NCI-H187 (cell line): ENCODE data around the gene PLXNA4.

Experiments
- DNase-seq, 2 experiments: peaks; one replicate each; lab custom pipeline; 2025; lab: John Stamatoyannopoulos, UW

Gene PLXNA4

DNA sequence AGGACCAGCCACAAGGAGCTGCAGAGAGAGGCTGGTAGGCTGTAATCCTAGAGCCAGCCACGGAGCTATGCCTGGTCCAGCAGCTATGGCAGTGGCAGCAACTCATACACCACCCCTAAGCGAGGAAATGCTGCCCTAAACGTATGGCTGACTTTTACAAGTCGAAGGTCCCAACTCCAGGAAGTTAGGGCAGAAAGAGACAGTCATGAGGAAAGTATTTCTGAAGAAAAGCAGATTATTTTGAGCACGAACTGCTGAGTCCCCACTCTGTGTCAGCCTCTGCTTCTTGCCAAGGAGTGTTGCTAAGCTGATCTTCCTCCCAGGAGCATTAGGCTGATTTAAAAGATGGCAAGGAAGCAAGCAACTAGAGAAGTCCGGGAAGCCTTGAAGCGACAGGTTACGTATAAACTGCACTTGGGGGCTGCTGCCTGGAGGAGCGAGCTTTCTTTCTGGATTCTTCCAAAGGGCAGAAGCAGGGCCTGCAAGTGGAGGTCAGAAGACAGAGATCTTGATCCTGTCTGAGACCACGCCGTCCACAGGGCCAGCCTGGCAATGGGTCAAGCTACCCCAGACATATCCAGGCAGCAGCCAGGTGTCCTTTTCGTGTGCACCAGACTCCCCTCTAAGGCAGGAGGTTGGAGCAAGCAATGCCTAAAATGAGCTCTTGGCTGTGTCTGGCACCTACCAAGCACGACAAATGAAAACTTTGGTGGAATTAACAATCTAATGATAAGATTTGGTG lies 39.4 kb downstream of the PLXNA4 start:
- DNase-seq: no peak

DNA sequence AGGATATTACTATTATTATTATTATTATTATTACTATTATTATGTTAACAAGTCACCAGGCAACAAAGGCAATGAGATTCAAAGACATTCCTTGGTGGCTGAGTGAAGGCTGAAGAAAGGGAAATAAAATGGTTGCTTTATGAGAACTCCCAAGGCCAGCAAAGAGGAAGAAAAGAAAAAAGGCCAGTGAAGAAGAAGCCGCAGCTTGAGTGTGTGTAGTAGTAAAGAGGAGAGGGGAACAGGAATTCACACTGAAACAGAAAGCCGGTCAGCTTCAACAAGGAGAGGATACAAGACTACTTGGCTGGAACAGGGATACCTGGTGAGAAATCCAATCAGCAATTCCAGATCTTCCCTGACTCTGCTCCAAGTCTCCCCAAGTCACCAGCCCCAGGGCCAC lies 42.4 kb downstream of the PLXNA4 start:
- DNase-seq: no peak

DNA sequence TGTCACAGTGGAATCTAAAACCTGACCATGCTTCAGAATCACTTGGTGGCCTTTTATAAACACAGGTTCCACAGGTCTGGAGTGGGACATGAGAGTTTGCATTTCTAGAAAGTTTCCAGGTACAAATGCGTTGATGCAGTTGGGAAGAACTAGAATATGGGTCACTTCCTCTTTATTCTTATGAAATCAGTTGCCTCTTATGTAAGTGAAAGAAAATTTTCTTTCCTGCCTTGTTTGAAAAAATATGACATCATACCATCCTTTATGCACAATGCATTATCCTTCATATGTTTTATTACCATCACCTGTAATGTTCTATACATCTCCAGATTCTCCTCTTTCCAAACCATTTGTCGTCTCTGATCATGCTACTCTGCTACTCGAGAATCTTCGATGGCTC lies 44.0 kb downstream of the PLXNA4 start:
- no peak for DNase-seq

DNA sequence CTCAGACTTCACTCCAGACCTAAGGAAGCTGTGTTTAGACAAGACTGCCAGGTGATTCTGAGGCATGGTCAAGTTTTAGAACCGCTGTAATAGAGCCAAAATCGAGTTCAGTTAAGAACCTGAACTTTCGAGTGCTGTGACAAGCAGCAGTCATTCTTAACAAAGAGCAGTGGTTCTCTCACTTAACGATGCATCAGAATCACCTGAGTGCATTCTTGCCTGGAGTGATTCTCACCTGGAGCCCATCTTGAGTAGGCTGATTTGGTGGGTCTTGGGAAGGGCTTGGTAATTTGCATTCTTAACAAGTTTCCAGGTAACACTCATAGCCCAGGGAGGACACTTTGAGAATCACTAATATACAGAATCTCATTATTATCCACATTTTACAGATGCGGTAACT lies 44.7 kb downstream of the PLXNA4 start:
- no peak for DNase-seq

DNA sequence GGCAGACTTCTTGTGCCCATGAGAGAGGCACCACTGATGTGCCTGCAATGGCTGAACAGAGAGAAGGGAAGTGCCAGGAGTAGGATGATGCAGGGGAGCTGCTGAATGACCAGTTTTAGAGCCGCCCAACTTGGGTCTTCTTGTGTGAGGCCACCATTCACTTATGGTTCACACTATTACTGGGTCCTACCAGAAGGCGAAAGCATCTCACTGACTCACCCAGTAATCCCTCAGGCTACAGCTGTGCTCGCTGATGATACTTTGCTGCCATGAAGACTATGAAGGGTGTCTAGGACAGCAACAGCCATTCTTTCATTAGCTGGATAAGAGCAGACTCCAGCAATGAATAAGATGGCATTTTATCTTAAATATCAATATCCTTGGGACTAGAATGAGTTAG lies 47.6 kb downstream of the PLXNA4 start:
- no peak for DNase-seq

DNA sequence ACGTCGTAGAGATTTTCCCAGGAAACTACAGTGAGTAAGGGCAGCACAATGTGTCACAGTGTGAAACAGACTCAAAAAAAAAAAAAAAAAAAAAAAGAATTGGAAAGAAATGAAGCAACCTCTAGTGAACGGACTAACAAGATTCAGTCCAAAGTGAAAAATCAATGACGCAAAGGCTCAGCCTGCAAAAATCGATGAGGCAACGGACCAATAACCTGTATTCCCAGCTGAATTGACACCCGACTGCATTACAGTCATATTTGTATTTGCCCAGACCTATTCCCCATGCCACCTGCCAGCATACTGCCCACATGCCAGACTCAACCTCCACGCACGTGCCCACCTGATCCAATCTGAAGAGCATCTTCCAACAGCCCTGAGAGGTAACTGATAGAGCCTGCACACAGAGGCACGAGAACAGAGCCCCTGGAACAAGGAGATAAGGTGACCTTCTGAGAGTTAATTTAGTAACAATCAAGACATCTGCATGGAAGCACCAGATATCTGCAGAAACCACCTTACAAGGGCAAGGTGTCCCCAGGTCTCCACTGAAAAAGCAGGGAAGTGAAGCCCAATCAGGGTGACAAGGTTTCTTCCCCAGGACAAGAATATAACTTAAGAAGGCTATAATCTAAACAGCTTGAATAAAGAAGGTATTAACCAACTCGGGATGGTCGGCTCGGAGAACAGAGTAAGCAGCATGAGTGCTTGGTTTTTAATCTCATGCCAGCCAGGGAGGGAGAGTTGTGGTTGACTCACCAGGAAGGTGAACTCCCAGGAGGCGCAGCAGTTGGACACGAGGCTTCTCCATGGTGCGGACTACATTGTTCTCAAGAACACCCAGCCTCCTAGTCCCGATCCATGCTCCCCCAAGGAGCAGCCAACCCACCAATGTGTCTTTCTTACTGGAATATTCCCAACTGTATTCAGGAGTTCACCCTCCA lies 48.5 kb downstream of the PLXNA4 start:
- no peak for DNase-seq

DNA sequence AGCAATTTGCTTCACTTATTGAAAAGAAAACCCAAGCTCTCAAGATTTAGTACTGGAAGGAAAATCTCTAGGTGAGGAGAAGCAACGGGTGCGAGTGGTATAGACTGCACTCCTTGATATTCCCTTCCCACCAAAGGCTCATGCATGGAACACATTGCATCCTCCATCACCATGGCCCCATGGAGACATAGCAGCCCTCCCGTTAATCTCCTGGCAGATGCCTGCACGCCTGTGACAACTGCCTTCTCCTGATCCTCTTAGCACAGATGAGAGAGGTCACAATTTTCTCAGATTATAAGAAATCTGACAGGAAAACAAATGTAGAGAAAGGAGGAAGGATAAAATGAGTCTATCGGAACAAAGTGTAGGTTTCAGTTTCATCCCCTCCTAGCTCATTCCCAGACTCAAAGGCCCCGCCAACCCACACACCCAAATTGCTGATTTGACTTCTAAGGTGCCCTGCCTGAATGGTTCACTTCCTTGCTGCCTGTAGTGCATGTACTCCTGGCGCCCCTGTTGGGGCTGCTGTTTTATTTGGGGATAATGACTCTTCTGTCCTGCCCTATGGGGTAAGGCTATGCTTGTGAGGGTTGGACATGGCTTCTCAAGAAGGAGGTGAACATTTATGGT lies 50.0 kb downstream of the PLXNA4 start:
- no peak for DNase-seq

DNA sequence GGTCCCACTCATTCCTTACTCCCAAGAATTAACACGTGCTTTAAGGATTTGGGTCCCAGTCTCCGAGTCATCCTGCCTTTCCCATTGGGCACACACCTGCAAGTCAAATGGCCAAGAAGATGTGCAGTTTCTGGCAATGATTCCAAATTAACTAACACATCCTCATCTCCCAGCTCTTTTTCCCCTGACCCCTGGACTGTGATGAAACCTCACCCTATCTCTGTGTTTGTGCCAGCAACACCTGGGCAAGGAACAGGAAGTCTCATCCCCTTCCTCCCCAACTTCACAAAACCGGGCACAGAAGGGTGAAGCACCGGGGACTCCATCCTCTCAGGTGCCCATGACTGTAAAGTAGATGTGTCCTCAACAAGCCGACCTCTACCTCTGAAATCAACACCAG lies 54.8 kb downstream of the PLXNA4 start:
- no peak for DNase-seq

DNA sequence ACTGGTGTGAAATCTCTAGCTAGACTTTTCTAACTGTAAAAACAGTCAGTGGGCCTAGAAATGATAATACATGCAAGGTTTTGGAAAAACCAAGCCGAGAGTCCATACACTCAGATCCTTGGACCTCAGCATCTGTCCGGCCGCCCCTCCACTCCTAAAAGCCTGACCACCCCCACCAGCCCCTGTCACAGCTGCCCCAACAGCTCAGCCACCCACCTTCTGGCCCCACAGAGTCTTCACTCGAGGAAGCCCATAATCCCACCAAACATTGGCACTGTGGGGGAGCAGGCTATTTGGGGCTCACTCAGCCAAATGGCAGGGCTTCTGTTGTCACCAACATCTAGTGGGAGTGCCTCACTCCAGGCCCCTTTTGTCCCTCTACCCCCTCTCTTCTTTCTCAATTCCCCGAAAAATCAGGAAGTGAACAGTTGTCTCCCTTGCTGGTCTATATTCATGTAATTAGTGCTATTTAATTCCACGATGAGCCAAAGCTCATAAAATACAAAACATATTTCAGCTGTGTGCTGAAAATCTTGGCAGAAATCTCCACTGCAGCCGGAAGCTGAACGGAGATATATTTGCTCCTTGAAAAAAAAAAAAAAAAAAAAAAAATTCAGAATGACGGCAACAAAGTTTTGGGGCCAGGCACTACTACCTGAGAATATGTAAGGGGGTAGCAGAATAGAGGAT lies 55.5 kb downstream of the PLXNA4 start:
- DNase-seq: no peak

DNA sequence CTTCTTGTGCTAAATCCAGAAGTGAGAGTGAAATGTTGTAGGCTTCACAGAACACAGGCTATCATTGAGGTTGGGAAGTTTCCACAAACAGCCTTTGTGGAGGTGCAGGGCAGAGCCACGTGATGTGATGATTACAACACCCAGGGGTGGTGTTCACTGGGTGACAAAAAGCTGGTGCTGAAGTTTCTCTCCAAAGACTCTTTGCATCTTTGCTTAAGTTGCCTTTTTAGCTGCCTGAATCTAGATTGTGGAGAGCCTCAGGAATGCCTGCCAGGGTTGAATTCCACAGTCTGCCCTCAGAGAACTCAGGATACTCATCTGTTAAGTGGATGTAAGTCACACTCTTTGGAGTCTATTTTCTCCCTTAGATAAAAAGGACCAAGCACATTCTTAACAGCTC lies 56.3 kb downstream of the PLXNA4 start:
- no peak for DNase-seq

DNA sequence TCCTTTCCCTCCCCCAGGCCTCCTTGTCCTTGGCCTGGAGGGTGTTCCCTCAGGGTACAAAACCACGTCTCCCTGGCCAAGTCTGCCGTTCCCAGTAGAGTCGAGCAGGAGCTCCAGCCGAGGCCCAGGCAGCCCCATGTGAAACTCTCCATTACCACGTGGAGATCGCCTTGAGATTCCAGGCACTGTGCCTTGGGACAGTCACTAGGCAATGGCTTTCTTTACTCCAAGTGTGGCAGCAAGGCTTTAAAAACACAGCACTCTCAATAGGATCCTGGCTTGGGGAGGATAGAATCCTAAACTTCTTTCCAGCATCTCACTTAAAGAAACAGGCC lies 57.5 kb downstream of the PLXNA4 start:
- DNase-seq: no peak

DNA sequence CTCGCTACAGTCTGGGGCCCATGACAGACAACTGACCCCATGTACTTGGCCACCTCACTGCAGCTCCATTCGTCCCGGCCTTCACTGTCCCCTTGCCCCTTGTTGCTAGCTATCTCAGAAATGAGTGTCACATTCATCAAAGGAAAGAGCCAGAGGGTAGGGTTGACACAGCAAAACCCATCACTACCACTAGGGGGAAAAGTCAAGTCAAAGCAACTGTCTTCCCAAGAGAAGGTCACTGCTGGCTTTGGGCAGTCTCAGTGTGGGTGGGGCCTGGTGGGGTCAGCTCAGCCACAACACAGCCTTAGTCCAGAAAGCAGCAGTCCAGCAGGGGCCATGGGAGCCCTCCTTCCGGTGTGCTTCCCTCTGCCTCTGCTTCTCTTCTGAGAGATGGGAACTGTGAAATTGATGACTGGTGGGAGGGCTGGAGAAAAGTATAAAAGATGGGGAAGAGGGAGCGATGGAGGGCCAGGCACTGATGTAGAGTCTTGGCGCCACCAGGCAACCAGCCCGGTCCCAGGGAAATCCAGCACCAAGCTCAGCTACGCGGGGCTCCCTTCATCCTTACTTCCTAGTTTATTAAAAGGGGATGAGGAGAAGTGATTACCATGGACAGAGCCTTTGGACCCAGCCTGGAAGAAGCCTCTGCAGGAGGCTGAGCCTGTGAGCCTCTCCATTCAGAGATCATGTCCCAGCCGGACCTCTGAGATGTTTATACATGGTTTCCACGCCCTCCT lies 58.0 kb downstream of the PLXNA4 start:
- DNase-seq: no peak

DNA sequence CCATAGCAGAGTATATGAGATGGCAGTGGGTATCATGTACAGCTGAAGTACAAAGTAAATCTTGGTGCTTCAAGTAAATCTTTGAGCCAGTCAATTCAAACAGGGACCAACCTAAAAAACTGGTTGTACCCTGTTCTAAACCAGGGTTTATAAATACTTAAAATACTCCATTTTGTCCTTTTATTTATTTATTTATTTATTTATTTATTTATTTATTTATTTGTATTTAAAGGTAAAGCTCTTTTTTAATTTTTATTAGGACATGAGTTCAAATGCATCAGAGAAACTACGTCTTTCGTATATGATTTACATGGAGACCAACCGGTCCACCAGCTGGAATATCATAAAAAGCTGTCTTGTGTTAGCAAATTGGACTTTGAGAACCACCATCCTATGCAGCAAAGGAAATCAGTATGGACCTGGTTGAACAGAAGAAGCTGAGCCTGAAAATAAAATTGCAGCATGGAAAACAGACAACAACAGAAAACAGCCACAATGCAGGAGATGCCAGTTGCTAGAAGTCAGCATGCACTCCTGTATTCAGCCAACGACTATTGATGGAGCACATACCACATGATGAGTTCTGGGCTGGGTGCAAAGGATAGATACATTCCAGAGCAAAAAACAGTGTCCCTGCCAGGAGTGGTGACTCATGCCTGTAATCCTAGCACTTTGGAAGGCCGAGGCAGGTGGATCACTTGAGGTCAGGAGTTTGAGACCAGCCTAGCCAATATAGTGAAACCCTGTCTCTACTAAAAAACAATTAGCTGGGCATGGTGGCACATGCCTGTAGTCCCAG lies 60.0 kb downstream of the PLXNA4 start:
- no peak for DNase-seq

DNA sequence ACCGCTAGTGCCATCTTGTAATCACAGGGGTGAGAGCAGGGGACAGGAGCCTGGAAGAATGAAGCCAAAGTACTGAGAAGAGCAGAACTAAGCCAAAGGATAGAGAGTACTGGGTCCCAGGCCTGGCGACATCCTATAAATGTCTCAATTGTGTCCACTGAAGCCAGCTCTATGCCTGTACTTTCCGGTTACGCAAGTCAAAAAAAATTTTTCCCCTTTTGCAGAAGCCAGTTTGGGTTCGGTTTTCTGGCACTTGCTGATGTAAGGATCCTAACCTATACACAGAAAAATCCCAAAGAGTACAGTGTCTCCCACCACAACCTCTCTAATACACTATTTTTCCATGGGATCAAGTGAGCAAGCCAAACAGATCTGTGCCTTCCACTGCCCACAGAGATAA lies 61.1 kb downstream of the PLXNA4 start:
- DNase-seq: no peak

DNA sequence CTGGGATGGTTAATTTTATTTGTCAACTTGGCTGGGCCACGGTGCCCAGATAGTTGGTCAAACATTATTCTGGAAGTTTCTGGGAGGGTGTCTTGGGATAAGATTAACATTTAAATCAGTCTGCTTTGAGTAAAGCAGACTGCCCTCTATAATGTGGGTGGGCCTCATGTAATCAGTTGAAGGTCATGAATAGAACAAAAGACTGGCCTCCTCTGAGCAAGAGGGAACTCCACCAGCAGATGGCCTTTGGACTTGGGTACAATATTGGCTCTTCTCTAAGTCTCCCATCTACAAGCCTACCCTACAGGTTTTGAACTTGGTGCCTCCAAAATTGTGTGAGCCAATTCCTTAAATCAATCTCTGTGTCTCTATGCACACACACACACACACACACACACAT lies 61.8 kb downstream of the PLXNA4 start:
- no peak for DNase-seq

DNA sequence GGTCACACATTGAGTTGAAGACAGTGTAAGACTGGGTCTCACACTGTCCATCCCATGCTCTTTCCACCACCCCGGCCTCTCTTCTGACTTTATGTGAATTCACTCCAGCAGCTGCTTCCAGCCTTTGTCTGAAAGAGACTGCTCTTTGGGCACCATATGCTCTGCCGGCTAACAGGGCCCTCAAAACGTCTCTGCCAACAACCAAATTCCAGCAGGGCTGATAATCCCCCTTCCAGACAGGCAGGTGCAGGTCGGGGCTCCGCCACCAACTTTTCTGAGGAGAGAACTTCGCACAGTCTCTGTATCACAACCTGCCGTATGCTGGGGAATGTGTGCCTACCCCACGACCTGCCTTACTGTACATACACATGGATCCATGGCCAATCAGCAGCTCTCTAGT lies 64.3 kb downstream of the PLXNA4 start:
- no peak for DNase-seq

DNA sequence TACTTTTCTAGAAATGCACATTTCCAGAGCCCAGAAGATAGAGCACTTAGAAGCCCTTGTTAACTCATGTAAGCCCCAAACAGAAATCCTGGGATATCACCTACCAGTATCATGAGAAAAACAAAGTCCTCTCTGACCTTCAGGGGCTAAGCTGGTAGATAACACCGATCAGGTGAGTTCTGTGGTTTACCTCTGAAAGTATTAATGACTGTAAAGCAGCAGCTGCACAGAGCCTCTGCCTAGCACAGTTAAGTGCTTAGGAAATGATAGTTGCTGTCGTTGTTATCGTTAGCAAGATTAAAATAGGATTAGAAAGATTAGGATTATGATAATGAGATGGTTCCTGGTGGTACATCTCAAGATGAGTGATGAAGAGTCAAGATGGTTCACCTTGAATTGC lies 64.9 kb downstream of the PLXNA4 start:
- no peak for DNase-seq

DNA sequence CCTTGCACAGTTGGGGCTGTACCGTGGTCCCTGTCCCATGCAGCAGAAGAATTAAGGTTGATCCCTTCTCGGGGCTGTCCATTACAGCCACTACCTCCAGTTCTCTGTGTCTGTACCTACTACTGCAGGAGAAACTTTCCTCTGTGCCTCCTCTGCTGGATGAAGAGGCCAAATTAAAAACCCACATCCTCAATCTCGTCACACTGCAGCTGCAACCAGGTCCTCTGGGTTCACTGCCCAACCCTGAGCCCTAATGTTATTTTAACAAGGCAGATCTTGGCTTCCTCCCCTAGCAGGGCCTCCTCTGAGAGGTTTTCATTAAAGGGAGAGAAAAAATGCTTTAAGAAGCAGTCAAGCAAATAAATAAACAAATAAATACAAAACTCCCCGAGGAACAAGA lies 66.6 kb downstream of the PLXNA4 start:
- no peak for DNase-seq

DNA sequence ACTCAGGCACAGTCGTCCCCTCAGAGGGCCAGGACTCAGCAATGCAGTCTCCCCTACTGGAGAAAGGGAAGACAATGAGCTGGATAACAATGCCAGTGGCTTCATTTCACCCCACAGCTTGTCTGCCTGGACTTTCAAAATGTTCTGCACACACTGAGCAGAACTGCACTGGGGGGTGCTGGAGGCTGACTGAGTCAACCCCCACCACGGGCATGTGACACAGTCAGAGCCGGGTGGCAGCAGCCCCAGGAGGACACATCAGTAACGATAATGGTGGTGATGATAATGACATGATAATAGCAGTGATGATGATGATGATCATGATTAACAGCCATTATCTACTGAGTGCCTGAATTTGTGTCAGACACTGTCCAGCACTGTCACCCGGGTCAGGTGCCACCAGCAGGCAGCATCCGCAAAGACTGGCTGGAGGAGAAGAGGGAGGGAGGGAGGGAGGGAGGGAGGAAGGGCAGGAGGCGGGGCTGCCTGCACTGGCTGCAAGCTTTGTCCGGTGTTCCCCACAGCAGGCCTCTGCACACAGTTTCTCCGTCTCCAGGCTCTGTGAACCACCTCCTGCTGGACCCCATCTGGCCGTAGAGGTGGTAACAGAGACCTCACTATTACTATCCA lies 67.4 kb downstream of the PLXNA4 start:
- no peak for DNase-seq

DNA sequence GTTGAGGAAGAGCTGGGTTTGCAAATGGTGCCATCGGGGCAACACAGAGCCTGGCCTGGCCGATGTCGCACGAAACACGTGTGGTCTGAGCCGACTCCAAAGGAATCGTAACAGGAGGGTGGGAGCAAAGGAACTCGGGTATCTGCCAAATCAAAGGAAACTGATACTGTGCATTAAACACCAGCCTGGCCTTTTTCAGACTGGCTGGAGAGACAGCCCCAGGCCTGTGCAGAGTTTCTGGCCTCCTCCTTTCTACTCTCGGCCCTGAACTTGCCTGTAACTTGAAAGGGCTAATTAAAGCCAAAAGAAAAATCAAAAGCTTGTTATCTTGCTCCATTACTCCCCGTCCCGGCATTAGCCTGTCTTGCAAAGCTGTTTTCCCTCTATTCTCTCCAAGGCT lies 71.4 kb downstream of the PLXNA4 start:
- no peak for DNase-seq
